HG02763 (cell line): ENCODE measurements around the gene NOP10.
A peak's percentile ranks its signal among the peaks of the same experiment; 100 is the strongest.
"Not testable (repeated sequence)": the region's sequence is repeated elsewhere in the genome, so short reads cannot be mapped to it uniquely, and the experiment has no call there.

Experiments
- ATAC-seq: cut with Tn5 transposase; IDR thresholded peaks from one replicate; pipeline ENCODE4 v1.9.1; 2021; ENCODE audit warnings: mild to moderate bottlenecking, moderate library complexity; ENCODE audit not compliant: unreplicated experiment

The NOP10 gene

DNA sequence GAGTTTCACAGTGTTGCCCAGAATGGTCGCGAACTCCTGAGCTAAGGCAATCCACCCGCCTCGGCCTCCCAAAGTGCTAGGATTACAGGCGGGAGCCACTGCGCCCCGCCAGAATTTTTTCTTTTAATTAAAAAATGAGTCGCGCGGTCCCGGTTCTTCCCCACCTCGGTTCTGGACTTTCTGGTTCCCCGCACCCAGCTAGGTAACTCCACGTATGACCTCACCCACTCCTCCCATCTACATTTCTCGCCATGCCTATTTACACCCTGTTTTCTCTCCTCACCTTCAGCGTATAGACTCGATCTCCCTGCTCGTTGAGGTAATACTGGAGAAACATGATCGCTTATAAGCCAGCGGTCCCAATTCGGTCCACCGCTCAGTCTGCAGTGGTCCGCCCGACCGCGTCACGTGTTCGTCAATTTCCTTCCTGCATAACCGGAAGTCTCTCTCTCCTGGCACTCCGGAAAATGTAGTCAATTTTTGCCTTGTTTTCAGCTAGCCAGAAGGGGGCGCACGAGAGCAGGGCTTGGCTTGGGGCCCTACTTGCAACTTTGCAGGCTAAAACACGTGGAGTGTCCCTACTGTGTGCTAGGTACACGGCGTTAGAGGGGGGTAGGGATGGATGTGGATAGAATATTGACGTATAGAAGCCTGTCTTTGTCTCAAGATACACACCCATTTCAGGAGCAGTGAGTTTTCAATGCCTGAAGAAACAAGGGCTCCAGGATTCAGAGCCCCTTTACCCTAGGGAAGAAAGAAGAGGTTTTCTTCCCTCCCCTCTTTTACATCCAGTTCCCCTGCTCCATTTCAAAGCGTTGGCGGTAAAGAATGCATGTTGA is at the start of gene NOP10, which contains the start of gene NUTM1:
Gene NOP10, minus strand, starts transcription at position 400 of the 839 bp plus-strand sequence. Its CDS starts 63 bp downstream, at position 337.
Gene NUTM1, plus strand, starts transcription at position 579 of the 839 bp plus-strand sequence. CDS start 382 bp downstream, outside the sequence.
- peak; percentile 88 for ATAC-seq

DNA sequence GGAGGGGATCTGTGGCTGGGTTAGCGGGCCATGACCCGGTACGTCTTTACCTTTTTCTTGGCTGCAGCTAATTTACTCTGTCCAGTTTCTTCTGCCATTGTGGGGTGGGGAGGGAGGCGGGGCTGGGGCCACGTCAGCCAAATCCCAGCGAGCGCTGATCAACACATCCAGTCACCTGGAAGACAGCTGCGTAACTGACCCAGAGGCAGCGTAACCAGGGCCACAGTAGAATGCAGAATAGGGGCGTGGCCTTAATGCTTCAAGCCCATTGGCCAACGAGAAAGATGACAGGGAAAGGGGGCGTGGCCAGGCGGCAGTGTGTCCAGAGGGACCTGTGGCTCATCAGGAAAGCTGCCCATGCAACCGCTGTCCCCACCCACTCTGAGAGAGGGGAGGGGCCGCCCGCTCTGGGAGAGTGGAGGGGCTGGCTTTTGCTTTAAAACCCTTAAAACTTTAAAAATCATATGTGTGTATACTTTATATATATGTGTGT is 46.7 kb upstream of the NOP10 start:
- ATAC-seq = not testable (repeated sequence)

DNA sequence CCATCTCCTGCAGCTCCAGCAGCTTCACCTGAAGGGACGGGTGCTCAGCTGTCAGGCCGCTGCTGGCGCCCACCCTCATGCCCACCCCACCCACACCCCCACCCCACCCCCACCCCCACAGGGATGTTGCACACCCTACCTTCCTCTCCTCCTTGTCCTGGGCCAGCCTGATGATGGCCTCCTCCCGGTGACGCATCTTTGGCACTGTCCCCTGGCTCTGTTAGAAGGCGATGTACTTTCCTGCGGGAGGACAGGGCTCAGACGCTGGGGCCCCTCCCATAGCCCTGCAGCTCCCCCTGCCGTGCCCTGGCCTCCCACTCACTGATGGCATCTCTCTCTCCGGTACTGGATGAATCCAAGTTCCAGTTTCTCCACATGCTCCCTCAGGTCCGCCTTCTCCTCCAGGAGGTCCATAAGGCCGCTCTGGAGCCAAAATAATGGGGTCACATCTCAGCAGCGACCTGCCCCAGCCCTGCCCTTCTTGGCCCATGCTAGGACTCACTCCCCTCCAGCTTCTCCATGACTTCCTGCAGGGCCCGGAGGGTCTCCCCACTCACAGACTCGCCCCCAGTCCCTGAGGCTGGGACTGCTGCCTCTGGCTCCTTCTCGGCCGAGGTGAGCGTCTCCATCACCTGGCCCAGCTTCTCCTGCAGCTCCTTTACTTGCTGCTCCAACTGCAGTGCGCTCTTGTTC is 39.0 kb upstream of the NOP10 start:
- ATAC-seq = not testable (repeated sequence)

DNA sequence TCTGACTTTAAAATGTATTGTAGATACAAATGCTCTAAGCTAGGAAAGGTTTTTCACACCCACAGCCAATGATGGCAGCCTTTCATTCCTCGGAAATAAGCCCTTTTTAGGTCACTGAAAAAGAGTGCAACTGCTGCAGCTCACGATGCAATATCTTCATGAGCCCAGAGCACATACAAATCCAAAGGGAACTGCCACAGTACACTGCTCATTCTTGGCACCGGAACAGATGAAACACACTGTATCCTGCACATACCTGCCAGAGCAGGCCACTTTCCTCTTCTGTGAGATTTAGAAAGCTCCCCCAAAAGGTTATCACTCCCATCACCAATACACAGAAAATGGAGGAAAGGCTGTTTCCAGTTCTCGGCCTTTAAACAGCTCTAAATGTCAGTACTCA is 37.6 kb upstream of the NOP10 start:
- ATAC-seq = not testable (repeated sequence)

DNA sequence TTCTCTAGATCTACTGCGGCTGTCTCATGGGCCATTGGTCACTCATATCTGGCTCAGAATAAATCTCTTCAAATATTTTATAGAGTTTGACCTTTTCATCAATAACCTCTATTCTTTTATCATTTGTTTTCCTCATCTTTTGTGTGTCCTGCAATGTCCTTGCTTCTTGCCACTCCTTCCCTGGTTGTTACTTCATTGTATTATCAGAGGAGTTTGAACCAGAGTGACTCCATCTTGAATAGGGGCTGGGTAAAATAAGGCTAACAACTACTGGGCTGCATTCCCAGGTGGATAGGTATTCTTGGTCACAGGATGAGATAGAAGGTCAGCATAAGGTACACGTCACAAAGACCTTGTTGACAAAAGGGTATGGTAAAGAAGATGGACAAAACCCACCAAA is 33.9 kb upstream of the NOP10 start:
- no peak for ATAC-seq

DNA sequence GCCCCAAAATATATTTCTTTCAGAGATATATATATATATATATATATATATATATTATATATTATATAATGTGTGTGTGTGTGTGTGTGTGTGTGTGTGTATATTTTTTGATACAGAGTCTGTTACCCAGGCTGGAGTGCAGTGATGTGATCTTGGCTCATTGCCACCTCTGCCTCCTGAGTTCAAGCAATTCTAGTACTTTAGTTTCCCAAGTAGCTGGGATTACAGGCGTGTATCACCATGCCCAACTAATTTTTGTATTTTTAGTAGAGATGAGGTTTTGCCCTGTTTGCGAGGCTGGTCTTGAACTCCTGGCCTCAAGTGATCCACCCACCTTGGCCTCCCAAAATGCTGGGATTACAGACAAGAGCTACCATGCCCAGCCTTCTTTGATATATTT is 32.6 kb upstream of the NOP10 start:
- not testable (repeated sequence) for ATAC-seq

DNA sequence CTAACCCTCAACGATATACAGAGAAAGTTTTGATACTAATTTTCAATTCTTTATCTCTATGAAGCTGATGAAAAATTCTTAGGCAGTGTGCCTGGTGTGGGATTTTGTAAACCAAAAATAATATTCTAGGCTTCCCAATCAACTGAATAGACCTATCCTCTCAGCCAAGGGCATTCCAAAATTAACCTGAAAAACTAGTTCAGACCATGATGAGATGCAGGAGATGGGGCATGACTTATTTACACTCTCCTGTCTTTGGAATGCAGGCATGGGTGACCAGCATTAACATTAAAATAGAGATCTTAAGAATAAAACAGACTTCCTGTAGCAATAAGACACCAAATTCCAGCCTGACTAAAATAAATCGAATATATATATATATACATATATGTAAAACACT is 31.9 kb upstream of the NOP10 start:
- ATAC-seq = no peak

DNA sequence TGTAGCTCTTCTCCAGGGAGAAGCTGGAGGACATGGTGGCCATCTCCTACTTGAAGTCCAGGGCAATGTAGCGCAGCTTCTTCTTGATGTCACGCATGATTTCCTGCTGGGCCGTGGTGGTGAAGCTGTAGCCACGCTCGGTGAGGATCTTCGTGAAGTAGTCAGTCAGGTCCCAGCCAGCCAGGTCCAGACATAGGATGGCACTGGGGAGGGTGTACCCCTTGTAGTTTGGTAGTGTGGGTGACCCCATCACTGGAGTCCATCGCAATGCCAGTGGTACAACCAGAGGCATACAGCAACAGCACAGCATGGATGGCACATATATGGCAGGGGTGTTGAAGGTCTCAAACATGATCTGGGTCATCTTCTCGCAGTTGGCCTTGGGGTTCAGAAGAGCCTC is 31.0 kb upstream of the NOP10 start:
- no peak for ATAC-seq

DNA sequence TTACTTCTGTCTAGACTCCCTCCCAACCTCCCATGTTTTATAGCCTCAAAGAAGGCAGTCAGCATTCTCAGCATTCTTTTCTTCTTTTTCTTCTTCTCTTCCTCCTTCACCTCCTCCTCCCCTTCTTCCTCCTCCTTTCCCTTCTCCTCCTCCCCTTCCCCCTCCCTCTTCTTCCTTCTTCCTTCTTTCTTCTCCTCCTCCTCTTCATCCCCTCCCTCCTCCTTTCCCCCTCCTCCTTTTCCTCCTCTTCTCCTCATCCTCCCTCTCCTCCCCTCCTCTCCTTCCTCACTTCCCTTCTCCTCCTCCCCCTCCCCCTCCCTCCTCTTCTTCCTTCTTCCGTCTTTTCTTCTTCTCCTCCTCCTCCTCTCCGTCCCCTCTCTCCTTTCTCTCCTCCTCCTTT is 27.7 kb upstream of the NOP10 start:
- no peak for ATAC-seq

DNA sequence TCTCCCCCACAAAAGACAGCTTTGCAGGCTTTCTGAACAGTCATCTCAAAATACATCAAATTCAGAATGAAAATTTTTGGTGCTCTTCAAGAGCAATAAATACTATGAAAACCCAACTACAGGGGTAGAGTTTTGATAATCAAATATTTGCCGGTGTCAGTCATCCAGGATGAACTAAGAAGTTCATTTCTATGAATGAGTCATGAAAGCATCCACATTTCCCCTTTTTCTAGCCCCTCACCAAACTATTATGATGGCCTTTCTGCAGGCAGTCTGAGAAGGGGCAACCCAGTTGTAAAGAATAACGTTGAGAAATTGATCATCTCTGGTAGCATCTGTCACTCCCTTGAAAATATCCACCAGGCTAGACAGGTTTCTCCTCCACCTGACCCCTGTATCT is 27.2 kb upstream of the NOP10 start:
- no peak for ATAC-seq

DNA sequence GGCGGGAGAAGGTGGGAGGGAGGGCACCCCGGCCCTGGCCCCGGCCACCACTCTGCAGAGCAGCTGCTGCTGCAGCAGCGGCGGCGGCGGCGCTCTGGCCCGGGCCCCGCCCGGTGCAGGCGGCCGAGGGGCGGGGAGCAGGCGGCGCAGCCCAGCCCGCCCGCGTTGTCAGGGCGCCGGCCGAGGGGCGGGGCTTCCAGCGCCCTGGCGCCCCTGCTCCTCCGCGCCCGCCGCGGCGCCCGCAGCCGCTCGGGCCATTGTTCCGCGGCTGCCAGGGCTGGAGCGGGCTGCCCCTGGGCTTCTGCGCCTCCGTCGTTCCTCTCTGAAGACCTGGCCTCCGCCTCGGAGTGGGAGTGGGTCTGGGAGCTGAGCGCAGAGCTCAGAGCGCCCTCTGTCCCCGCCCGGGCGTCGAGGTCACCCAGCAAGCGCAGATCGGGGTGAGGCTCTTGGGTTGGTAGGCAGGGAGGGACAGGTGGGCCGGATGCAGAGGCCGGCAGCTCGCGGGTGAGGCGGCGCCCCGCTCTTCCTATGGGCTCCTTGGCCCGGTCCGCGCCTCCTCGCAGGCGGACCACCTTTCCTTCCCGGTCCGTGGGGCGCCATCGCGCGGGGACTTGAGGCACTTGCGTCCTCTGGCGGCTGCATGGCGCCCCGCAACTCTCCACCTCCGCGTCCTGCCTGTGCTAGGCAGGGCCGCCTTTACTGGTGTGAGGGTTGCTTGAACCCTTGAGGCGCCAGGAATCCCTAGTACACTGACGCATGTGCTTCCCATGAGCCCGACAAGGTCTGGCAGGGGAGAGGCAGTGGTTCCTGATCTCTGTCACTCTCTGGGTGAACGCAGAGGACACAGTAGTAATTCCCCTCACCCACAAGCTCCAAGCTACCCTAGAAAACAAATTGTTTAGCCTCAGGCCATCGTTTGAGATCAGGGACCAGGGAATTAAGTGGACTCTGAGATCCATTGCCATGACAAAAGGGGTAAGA is 24.5 kb upstream of the NOP10 start, which contains the start of gene LPCAT4:
Gene LPCAT4, minus strand, starts transcription at position 96 of the 981 bp plus-strand sequence. CDS start 96 bp downstream, outside the sequence.
- ATAC-seq = peak; percentile 76

DNA sequence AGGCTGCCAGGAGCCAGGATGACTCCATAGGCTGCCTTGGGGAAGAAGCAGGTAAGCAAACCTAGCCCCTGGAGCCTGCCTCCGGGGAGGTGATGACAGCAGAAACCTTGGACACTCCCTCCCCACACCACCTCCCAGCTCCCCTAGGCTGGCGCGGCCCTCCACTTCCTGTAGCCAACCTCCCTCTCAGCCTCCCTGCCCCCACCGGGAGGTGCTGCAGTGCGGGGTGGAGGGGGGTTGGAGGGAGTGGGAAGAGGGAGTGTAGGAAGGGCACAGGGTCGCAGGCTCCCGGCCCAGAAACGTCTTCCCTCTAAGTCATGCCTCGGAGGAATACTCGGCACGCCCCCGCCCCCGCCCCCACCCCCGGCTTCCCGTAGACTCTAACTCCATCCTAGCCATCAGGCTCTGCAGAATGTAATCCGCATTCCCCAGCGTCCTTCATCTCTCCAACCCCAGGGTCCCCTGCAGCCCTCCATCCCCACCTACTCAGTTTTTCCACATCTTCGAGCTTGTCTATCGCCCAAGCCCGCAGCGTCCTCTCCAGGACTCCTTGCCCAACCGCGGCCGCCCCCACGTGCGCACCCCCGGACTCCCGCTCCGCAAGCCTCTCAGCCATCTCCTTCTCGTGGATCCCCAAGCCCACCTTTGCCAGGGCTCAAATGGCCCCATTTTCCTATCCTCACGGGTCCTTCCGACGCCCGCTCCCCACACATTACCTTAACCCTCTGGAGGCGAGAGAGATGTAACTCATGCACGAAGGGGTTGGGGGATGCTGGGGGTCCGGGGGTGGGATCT is 23.5 kb upstream of the NOP10 start:
- no peak for ATAC-seq

DNA sequence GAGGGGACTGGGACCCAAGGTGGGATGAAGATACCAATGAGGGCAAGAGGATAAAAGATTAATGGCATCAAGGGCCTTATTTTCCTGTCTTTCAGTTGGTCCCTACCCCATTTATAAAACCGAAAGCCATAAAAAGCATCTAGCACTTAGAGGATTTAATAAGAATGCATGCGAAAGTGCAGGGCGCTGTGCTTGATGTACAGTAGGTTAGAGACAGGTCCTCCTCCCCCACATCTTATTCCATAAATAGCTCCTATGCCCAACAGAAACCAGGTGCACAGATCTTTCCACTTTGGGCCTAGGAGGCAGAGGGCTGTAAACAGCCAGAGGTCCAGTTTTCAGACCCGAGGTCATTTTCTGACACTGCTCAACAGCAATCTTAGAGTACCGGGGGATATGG is 22.9 kb upstream of the NOP10 start:
- no peak for ATAC-seq

DNA sequence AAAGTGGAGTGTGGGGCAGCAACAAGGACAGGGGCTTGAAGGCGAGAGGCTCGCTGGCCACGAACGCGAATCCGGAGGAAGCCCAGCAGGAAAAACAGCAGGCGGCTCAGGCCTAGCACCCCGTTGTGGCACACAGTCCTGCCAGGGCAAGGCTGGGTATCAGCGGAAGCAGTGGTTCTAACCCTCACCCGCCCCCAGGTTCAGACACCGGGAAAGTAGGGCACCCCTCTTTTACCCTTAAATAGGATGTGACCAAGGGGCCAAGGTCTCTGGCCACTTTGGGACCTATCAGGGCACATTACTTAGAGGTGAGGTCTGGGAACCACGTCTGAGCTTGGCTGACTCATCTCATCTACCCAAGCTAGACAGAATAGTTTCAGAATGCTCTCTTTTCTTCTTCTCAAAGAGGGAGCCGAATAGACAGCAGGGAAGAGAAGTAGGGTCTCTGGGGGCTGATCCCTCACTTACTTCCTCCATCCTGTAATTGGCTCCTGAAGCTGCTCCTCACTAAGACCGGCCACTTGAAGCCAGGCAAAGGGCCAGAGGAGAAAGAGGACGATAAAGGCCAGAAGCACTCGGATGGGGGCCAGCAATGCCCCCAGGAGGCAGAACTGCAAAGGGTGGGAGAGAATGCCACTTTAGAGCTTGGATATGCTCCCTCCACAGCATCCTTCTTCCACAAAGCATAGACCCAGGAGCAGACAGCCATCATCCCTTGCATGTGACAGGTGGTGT is 22.3 kb upstream of the NOP10 start:
- no peak for ATAC-seq

DNA sequence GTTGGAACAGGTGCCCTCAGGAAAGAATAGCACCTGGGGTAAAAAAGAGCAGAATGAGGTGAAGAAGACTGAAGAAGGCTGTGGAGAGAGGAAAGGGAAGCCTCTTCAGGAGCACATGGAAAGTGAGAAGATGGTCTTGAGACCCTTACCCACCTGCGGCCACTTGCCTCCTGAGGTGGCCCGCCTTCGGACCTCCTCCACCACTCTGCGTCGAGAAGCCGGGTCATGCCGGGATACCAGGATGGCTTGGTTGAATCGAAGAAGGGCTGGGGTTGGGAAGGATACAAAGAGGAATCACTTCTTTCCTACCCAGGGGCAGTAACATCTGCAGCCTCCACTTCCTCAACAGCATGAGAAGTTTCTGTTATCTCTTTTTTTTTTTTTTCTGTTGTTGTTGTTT is 21.1 kb upstream of the NOP10 start:
- ATAC-seq = no peak

DNA sequence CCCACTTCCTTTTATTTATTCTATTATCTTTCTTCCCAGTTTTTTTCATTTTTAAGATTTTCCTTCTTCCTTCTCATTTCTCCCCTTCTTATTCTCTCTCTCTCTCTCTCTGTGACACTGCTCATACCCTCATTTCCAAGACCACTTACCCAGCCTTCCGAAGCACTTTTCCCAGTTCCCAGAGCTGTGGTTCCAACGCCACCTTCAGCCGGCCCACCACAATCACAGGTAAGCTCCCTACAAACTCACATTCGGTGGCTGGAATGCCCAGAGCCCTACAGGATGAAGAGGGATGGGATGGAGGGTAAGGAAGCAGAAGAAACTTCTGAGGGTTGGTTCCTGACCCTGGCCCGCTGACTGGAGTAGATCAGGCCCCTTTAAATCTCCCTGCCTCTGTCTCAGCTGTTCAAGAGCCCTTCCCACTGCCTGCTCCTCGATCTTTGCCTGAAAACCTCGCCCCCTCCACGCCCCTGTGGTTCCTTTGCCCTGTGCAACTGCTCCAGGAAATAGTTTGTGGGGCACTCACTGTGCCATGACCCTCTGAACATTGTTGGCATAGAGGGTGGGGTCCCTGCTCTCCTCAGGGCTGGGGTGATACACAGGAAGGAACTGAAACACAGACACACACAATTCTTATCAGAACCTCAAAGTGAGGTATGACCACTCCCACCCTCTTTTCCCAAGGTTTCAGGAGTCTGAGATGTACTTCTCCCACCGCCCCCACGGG is 19.3 kb upstream of the NOP10 start:
- ATAC-seq = no peak

DNA sequence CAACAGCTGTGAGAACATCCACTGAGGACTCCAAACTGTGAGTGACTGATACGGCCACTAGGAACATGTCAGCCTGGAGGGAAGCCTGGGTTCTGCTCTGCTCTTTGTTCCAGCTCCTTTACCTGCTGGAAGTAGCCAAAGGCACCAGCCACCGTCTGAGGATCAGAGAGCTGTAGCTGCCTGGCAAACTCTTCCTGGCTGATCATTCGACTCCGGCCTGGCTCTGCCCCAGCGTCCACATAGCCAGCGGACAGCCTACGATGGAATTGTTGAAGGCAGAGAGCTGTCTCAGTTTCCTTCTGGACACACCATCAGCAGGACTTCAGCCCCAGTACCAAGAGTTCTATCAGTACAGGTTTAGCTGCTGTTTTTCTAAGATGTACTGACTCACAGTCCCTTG is 18.3 kb upstream of the NOP10 start:
- ATAC-seq = no peak

DNA sequence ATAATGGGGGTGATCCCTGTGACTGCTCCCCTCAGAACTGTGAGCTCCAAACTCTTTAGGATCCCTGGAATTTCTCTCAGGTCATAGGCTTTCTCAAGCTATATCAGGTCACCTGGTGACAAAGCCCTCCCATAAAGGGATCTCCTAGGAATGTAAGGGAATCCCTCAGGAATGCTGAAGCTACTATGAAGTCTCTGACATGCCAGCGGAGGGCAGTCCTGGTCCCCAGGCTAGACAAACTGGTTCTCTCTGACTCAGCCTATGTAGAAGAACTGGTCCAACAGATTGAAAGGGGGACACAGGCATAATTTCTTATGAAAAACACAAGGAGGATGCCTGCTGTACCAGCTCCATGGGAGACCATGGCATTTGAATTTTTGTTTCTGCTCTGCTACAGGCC is 17.4 kb upstream of the NOP10 start:
- no peak for ATAC-seq
